ENCODE results near the gene ZNF521.
"Not testable (repeated sequence)": the region's sequence is repeated elsewhere in the genome, so short reads cannot be mapped to it uniquely, and the experiment has no call there.

The ZNF521 gene

DNA sequence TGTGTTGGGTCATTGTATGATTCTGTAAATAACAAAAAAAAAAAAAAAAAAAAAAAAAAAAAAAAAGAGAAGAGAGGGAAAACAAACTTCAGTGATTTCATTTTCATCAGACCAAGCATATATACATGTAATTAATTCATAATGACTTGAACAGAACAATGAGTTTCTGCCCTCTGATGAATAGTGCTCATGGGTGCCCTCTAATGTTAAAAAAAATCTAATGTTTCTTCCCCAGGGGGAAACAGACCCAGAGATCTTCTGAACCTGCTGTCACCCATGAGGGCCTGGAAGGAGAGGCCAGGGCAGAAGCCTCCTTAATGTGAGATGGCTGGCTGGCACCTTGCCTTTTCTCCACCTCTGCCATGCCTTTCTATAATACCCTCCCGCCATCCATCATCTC, 289.2 kb downstream of the ZNF521 start:
- no peak for DNase-seq

DNA sequence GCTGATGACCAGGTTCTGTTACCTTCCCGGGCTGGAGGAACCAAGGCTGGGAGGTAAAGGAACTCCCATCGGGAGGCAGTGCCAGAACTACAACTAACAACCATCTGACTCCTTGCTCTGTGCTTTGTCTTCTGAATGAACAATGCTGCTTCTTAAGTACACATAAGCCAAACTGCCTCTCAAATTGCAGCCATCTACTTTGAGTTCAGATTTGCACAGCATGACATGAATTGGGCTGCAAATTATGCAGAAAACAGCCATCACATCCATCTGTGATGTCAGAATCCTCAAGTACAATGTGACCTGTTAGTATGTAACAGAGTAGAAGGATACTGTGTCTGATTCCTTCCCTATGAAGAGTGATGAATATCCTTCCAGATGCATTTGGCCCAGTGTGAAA, 290.6 kb downstream of the ZNF521 start:
- no peak for DNase-seq

DNA sequence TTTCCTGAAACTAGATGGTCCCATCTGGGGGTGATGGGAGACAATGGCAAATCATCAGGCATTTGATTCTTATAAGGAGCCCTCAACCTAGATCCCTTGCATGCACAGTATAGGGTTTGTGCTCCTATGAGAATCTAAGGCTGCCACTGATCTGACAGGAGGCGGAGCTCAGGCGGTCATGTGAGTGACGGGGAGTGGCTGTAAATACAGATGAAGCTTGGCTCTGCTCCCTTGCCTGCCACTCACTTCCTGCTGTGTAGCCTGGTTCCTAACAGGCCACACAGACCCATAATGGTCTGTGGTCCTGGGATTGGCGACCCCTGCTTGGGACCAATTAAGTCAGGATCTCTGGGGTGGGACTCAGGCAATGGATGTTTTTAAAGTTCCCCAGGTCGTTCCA, 293.4 kb downstream of the ZNF521 start:
- DNase-seq = no peak

DNA sequence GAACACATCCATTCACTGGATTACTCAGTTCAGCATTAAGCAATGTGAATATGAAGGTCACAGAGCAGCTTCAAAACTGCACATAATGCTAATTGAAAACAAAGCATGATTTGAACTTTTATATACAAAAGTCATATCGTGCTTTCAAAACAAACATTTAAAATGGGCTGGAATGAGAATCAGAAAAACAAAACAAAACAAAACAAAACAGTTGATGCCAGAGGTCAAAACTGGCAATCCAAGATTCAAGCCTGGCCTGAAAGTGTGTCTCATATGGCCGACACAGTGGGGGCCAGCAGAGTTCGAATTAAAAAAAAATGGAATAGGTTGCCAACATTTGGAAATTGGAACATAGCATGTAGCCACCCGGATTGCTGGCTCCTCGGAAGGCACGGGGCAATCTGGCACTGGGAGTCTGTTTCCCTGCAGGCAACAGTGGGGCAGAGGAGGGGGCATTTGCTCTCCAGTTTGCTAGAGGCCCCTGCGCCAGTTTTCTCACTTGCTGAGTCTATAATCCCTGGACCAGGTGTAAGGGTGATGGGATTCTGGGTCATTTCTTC, 294.4 kb downstream of the ZNF521 start:
- no peak for DNase-seq

DNA sequence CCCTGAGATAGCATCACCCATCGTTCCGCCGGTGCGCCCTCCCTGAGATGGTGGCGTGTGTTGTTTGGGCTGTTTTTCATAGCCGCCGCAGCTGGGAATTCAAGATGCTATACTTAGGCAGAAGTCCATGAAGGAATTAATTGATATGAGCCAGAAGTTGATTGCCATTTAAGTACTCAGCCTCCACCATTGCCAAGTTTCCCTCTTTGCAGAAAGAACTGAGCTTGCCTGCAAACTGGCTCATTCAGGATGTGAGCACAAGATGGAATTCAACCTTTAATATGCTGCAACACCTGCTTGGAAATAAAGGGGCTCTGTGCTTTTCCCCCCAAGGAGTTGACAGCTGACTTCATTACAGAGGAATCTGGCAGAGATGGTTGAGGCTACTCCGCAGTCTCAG, 295.5 kb downstream of the ZNF521 start:
- DNase-seq = no peak

DNA sequence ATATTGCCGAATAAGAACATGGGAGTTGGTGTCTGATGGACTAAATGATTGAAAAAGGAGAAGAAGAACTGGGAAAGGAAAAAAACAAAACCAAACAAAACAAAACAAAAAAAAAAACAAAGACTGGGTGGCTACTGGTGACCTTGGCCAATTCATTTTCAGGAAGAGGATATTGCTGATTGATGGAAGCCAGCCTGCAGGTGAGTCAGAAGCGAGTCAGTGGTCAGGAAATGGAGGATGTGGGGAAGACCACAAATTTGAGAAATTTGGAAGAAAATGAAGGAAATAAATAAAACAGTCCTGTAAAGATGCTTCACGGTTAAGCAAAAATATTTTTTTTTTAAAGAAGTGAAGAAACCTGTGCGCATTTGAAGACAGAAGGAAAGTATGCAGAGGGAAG, 296.9 kb downstream of the ZNF521 start:
- no peak for DNase-seq

DNA sequence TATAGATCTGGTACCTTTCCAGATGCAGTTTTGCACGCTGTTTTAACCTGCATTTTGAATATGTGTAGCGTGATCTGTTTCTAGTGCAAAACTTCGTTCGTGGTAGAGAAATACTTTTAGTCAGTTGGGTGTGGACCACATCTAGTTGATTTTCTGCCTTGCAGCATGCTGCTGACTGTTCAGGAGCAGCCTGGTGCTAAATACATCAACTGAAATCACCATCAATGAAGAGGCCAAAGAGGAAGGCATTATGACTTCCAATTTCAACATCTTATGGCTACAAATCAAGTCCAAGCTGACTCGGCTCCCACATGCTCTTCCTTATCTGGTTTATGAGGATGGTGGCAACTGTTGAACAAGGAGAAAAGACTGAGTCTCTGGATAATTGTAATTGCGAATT, 298.5 kb downstream of the ZNF521 start:
- no peak for DNase-seq

DNA sequence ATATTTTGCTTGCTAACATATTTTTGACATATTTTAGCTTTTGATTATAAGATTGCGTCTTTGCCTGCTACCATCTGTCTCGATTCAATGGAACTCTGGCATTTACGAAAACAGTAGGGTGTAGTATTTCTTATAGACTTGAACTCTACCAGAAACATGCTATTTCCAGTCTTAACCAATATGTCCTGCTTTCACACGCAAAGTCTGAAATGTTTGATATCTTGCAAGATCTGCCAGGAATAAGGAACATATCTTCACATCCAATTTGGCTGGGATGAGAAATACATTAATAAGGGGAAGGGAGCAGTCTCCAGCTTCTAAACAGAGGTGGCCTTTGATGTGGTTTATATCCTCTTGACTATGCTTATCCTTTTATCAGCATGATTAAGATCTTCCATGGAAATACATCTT, 299.4 kb downstream of the ZNF521 start:
- DNase-seq = no peak

DNA sequence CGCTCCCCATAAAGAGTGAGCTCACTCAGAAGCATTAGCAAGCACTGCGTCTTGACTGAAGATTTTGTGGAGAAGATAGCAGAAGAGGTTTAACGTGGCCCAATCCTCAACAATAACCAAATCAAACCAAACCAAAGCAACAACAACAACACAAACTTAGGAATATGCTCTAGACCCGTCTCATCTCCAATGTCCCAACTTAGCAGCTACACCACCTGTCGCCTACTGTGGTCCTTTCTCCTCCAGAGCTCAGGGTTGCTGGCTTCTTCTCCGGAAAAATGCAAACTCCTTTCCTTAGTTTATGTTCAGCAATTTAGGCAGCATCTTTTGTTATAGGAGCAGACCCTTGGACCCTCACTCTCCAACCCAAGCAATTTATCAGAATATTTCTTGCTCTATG, 301.4 kb downstream of the ZNF521 start:
- no peak for DNase-seq

DNA sequence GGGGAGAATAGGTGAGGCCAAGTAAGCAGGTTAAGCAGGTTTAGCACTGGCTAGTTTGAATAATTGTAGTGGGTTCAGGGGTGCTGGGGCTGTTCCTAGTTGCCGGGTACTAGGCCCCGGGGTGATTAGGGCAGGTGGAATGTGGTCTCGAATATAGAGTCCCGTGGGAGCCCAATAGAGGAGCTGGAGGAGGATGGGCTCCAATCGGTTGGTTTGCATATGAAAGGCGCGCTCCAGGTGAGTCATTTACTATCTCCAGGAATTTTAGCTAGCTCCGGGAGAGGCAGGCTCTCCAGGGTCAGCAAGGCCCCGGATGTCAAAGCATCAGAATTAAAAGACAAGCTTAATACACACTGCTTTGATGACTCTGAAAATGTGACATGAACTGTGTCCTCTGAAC, 304.0 kb downstream of the ZNF521 start:
- no peak for DNase-seq

DNA sequence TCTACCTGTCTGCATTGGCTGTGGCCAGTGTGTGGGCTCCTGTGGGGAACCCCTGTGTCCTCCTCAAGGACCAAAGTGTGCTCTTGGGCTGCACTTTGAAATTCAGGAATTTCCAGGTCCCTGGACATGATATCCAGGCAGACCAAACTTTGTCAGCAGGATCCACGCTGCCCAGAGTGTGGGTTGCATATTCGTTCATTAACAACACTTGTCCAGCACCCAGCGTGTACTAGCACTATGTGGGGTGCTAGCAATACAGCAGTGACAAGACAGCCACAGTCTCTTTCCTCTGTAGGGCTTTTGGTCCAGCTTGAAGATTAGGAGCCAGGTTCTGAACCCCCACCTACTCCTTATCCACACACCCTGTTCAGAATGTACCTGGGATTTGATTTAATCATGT, 304.5 kb downstream of the ZNF521 start:
- DNase-seq = no peak

DNA sequence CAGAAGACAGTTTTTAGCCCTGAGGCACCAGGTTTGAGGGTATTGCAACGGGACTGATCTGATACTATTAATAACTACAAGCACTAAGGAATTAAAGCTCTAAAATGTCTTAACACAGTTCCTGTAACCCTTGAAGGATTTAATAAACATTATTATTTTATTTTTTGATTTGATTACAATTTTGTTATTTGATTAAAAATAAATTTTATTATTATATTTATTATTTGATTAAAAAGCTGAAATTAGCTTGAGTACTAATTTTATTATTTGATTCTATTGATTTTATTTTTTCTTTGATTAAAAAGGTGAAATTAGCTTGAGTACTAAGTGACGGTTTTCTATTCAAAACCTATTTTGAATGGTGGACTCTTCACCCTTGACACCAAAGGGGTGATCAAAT, 307.3 kb downstream of the ZNF521 start:
- DNase-seq = no peak

DNA sequence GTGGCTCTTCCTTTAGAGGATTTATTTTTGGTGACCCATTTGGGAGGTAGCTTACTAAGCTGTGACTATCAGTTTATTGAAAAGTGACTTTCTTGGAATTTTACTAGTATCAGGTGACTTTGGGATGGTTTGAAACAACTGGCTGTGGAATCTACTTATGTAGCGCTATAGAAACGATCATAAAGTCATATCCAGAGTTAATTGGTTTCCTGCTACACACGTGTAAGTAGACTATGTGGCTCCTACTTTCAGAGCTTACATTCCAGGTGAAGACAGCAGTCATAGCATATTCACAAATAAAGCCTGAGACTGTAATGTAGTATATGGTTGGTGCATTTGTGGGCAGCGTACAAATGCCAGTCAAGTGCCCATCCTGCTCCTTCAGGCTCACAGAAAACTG, 308.9 kb downstream of the ZNF521 start:
- no peak for DNase-seq

DNA sequence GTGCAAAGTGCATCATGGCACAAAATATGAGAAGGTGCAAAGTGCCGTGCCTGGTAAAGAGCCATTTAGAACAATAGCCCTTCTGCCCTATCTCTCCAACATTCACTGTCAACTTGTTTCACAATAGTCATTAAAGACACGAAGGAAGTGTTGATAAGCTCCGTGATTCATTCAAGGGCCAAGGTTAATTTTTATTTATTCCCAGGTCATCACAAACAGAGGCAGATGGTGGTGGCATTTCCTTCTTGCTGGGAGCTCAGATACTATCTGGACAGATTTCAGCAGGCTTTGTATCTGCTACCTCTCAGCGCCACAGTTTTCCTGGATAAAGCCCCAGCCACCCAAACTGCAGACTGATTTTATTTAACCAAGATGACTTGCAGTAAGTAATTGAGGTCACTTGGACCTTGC, 309.3 kb downstream of the ZNF521 start:
- no peak for DNase-seq

DNA sequence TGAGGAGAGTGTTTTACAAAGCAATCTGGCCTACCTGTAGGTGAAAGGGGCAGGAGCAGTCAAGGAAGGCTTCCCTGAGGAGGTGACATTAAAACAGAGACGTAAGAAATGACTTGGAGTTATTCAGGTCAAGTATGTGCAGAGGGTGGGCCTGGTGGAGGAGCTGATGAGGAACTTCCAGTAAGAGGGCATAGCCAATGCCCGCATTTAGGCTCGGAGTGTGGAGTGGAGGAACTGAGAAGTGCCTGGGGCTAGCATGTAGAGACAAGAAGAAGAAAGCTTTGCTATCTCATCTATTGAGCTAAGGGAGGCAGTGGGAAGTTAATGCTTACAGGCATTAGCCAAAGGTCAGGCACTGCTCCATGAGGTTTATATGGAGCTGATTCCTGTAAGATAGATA, 312.2 kb downstream of the ZNF521 start:
- no peak for DNase-seq

DNA sequence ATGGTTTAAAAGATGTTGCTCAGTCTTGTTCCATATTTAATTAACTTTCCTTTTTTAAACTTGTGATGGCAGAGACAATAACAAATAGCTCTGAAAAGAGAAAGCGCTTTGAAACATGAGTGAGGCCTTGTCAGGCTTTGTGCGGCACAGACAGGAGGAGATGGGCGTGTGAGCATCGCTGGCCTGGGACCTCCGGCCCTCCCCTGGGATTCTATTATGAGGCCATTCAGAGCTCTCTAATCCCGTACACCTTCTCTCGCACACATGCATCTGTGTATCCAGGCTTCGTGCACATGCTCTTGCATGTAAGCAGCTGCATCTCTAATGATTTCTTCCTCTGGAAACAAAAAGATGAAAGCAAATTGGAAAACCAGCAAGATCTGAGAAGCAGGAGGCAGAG, 313.7 kb downstream of the ZNF521 start:
- no peak for DNase-seq

DNA sequence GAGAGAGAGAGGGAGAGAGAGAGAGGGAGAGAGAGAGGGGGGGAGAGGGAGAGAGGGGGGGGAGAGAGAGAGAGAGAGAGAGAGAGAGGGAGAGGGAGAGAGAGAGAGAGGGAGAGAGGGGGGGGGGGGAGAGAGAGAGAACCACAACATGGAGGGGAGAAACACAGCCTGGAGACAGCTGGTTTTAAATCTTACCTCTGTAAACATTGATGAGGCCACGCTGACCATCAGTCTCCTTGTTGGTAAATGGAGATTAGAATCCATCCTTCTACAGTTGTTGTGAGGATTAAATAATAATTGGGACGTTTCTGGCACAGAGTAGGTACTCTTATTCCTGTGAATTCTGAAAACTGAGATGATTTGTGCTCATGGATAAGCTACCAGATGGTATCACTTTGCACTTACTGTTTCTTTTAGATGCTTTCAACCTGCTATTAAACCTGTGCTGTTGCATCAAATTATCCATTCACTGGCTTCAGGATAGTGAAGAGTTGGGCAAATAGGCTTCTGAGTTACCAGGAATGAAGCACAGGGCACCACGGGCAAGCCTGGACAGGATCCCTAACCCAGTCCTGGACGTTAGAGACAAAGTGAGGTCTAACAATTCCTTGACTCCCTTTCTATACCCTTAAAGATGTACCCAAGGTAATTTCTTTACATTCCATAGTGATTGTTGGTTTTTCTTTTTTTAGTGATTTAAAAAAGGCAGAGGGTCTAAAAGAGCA, 318.1 kb downstream of the ZNF521 start:
- no peak for DNase-seq

DNA sequence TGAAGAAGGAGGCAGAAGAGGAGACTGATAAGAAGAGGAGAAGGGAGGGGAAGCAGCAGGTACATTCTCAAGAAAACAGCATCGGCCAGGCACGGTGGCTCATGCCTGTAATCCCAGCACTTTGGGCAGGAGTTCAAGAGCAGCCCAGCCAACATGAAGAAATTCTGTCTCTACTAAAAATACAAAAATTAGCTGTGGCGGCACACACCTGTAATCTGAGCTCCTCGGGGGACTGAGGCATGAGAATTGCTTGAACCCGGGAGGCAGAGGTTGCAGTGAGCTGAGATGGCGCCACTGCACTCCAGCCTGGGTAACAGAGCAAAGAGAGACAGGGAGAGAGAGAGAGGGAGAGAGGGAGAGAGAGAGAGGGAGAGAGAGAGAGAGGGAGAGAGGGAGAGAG, 318.8 kb downstream of the ZNF521 start:
- DNase-seq = not testable (repeated sequence)

DNA sequence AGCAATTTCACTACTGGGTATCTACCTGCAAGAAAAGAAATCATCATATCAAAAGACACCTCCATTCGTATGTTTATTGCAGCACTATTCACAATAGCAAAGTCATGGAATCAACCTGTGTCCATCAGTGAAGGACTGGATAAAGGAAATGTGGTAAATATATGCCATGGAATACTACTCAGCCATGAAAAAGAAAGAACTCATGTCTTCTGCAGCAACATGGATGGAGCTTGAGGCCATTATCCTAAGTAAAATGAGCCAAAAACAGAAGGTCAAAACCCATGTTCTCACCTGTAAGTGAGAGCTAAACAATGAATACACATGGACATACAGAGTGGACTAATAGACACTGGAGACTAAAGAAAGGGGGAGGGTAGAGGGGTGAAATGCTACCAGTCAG, 322.2 kb downstream of the ZNF521 start:
- DNase-seq = no peak

DNA sequence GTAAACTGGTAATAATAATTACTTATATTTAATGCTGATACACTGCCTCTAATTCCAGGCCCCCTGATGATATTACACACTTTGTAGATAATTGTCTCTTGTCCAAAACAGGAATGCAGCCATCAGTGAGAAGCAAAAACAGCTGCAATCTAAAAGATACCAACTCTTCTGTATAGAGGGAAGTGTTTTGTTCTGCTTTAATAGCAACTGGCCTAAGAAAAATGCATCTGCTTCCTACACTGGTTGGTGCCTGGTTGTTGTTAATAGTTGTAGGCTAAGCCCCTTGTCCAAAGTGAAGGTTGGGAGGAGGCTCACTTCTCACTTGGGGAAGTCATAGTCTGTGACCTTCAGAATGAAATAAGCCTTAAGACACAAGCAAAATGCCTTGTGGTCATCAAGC, 332.0 kb downstream of the ZNF521 start:
- DNase-seq = no peak

DNA sequence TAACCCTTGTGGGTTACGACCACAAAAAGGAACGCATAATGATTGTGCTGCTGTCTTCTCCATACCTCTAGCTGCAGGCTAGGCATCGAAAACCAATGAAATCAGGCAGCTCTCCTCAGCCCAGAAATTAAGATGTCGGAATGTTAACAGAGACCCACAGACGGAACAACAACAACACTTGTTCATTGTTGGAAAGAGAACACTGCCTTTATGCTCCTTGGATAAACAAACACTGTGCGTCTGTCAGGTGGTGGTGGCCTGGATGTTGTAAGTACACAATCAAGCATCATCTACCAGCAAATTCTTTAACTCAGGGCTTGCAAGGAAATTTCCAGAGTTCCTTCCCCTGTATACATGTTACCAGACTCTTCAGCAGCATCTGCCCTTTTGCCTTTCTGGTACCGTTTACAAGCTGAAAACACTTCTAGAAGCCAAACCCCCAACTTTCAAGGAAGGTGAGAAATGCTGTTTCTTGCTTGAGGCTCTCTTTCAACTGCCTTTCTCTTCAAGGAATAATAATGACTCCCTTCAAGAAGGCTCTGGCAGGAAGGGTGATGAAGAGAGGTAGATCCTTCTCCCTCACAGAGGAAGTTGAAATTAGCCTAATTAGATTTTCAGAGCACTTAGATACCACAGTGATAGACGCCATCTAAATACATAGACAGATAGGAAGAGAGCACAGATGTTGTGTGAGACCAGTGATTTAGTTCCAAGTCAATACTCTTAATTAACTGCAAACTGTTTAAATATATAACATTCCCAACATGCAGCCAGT, 332.7 kb downstream of the ZNF521 start:
- DNase-seq = no peak

DNA sequence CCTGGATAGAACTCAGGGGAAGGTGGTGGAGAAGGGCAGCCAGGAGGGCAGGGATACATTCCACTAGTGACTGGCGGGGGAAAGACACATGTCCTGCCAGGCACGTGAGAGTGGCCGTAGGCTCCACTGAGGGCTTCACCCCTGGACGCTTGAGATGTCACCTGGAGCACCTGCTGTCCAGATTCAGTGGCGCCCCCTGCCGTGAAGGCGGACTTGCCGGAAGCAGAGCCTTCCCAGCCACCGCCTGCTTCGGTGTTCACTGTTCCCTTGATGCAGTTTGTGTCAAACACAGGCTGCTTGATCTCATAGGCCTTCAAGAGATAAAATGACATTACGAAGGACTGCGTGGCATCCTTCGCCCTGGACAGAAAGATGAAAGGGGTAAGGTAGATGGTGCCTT, 335.3 kb downstream of the ZNF521 start:
- no peak for DNase-seq

DNA sequence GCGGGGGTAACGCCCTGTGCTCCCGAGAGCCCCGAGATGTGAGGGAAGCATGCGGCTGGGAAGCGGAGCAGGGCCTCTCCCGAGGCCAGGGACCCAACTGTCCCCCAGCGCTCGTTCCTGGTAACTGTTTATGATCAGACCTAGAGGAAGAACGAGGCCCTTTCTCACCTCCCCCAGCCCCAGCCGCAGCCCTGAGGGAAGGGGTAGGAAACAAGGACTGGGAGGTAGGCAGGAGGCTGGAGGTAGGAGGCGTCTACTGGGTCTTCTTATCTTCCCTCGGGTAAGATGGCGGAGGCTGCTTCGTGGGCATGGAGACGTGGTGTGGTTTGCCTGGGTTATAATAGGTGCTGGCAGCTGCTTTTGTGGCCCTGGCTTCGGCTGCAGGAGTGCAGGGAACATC, 335.8 kb downstream of the ZNF521 start:
- DNase-seq = no peak
